ENCODE data around the gene ZNF396. TPM values are rescaled to one million over a fixed set of nuclear protein-coding genes. Genes with fewer than 3 reads are reported as not detected.

The ZNF396 gene
- total and polyA plus RNA-seq, 2 donors (not counting 1 experiment from before 2014, with no cell fraction given): 0.40 to 3.2 TPM

DNA sequence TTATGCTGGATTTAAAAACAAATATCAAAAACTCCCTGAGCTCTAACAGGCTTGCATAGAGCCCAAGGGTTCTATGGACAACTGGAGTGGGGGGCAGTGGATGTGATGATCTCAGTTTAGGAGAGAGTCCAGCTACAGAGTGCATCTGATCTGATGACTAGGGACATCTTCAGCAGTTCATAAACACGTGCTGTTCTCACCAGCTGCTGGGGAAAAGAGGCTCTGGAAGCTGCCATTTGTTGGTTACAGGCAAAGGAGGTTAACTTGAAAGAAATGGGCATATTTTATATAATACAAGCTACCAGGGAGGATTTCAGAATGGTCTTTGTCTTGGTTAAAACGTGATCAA is 36.0 kb upstream of the ZNF396 start:
- H3K36me3 ChIP-seq (replicated peaks in 1 of 2; ENCODE audit: control extremely low read depth in 1 of 2, control insufficient read depth in 1 of 2, extremely low read depth in 1 of 2, insufficient read depth in 2 of 2, low read length in 1 of 2): no peaks in the 10 kb centered on the region
- intact Hi-C loops (cut with micrococcal nuclease): no loop called here
- DNase-seq: no peak
- H3K9ac ChIP-seq (ENCODE audit: low read length): no peak overlapping the region
- peaks cover 56 to 64% of the 10 kb centered on the region in 2 donors for H3K4me1 ChIP-seq (ENCODE audit: control insufficient read depth in 2 of 2, insufficient read depth in 2 of 2, low read length in 2 of 2)
- Mint-ChIP-seq H3K4me3 (no peak overlapping the region), H3K4me1 (peaks cover 60% of the 10 kb centered on the region), H3K27me3 (no peaks in the 10 kb centered on the region), H3K27ac (no peak overlapping the region), H3K9me3 (ENCODE audit: insufficient read depth) (peaks cover 4% of the 10 kb centered on the region)
- H3K27ac ChIP-seq (ENCODE audit: low read length in 2 of 2): peak overlapping the region in 1 of 2 donors; percentile 10
- no CpG with 5 or more reads among the region's 2 CpGs for WGBS (ENCODE audit: insufficient coverage)
- H3K79me2 ChIP-seq (ENCODE audit: control insufficient read depth, insufficient read depth, low read length): no peaks in the 10 kb centered on the region
- ChIA-PET POLR2A (interaction anchor here (0.7 kb wide), 1 partner anchor 166 kb away, joined by 6 read pairs; no protein-coding TSS in a partner anchor), CTCF (interaction anchor here (0.7 to 1.0 kb wide), 2 partner anchors 25 to 1803 kb away, joined by 3 read pairs; no protein-coding TSS in a partner anchor)
- no peaks in the 10 kb centered on the region for H3K27me3 ChIP-seq (replicated peaks in 1 of 4; ENCODE audit: control extremely low read depth in 1 of 4, control insufficient read depth in 3 of 4, insufficient read depth in 4 of 4, low read length in 3 of 4)
- ATAC-seq (ENCODE audit: low read depth): no peak
- no peaks in the 10 kb centered on the region for H4K20me1 ChIP-seq (ENCODE audit: control insufficient read depth, insufficient read depth, low read length, poor library complexity, severe bottlenecking)
- no peak overlapping the region for H2AFZ ChIP-seq (ENCODE audit: insufficient read depth, low read depth, low read length, poor library complexity, severe bottlenecking)
- H3K4me2 ChIP-seq (replicated peaks; ENCODE audit: low read depth, low read length, poor library complexity, severe bottlenecking): peak overlapping the region; percentile 26
- TF ChIP-seq, protein P1, sequence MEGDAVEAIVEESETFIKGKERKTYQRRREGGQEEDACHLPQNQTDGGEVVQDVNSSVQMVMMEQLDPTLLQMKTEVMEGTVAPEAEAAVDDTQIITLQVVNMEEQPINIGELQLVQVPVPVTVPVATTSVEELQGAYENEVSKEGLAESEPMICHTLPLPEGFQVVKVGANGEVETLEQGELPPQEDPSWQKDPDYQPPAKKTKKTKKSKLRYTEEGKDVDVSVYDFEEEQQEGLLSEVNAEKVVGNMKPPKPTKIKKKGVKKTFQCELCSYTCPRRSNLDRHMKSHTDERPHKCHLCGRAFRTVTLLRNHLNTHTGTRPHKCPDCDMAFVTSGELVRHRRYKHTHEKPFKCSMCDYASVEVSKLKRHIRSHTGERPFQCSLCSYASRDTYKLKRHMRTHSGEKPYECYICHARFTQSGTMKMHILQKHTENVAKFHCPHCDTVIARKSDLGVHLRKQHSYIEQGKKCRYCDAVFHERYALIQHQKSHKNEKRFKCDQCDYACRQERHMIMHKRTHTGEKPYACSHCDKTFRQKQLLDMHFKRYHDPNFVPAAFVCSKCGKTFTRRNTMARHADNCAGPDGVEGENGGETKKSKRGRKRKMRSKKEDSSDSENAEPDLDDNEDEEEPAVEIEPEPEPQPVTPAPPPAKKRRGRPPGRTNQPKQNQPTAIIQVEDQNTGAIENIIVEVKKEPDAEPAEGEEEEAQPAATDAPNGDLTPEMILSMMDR (IDR thresholded peaks at IDR 0.05): no peak
- no peak for TF ChIP-seq EZH2 (IDR thresholded peaks at IDR 0.05; ENCODE audit: borderline replicate concordance, insufficient read depth, low read depth, low read length, poor library complexity, severe bottlenecking)
- H3K4me3 ChIP-seq (ENCODE audit: control extremely low read depth in 1 of 5, extremely low read depth in 1 of 5, insufficient read depth in 1 of 5, low read depth in 2 of 5, low read length in 4 of 5): no peak overlapping the region
- peaks cover 2 to 6% (median 5%) of the 10 kb centered on the region in 3 donors for H3K9me3 ChIP-seq (ENCODE audit: control extremely low read depth in 1 of 3, control insufficient read depth in 2 of 3, insufficient read depth in 1 of 3, low read length in 2 of 3)

DNA sequence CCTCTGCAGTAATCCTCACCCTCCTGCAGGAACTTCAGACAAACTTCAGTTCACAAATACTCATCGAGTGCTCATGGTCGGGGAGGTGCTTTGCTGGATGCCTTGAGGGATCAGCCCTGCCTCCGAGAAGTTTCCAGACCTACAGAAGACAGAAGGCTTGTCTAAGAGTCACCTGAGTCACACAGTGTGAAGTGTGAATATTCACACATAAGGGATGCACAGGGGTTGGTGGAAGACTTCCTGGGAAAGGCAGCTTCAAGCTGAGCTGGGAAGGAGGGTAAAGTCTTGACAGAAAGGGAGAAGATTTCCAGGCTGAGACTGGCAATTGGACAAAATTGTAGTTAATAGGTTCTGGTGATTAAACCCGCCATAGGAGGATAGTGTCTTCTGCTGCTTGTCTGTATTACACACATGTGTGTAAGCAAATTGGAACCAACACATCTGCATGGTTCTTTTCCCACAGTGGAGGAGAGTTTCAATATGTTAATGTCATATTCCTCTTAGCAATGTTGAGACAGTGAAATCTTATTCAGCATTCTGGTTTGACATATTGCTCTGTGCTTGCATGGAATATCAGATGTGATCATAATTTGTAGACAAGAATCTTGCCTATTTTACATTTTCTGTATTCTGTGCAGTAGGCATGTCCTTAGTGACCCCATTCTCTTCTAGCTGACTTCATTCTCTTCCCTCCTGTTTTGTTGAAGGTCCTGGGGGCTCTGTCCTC is 34.7 kb upstream of the ZNF396 start:
- WGBS (ENCODE audit: insufficient coverage): 100% methylated on average over 2 of the region's 4 CpGs
- Mint-ChIP-seq H3K4me3 (peak overlapping the region; percentile 14), H3K4me1 (peaks cover 62% of the 10 kb centered on the region), H3K27ac (peak overlapping the region; percentile 77), H3K9me3 (ENCODE audit: insufficient read depth) (no peaks in the 10 kb centered on the region), H3K27me3 (no peaks in the 10 kb centered on the region)
- no peak overlapping the region for H3K9ac ChIP-seq (ENCODE audit: low read length)
- no peak overlapping the region for H3K4me3 ChIP-seq (ENCODE audit: control extremely low read depth in 1 of 5, extremely low read depth in 1 of 5, insufficient read depth in 1 of 5, low read depth in 2 of 5, low read length in 4 of 5)
- TF ChIP-seq, protein P1 (IDR thresholded peaks at IDR 0.05): no peak
- no peak for TF ChIP-seq EZH2 (IDR thresholded peaks at IDR 0.05; ENCODE audit: borderline replicate concordance, insufficient read depth, low read depth, low read length, poor library complexity, severe bottlenecking)
- no peaks in the 10 kb centered on the region for H4K20me1 ChIP-seq (ENCODE audit: control insufficient read depth, insufficient read depth, low read length, poor library complexity, severe bottlenecking)
- peak overlapping the region in 1 of 2 donors; percentile 10 for H3K27ac ChIP-seq (ENCODE audit: low read length in 2 of 2)
- DNase-seq (no peak), ATAC-seq (ENCODE audit: low read depth) (no peak)
- no peaks in the 10 kb centered on the region for H3K27me3 ChIP-seq (replicated peaks in 1 of 4; ENCODE audit: control extremely low read depth in 1 of 4, control insufficient read depth in 3 of 4, insufficient read depth in 4 of 4, low read length in 3 of 4)
- peaks cover 0 to 5% (median 0%) of the 10 kb centered on the region in 3 donors for H3K9me3 ChIP-seq (ENCODE audit: control extremely low read depth in 1 of 3, control insufficient read depth in 2 of 3, insufficient read depth in 1 of 3, low read length in 2 of 3)
- peak overlapping the region; percentile 41 for H2AFZ ChIP-seq (ENCODE audit: insufficient read depth, low read depth, low read length, poor library complexity, severe bottlenecking)
- ChIA-PET POLR2A (no interaction called here), CTCF (no interaction called here)
- intact Hi-C loops (cut with micrococcal nuclease): no loop called here
- no peaks in the 10 kb centered on the region for H3K79me2 ChIP-seq (ENCODE audit: control insufficient read depth, insufficient read depth, low read length)
- H3K4me2 ChIP-seq (replicated peaks; ENCODE audit: low read depth, low read length, poor library complexity, severe bottlenecking): peak overlapping the region; percentile 26
- H3K4me1 ChIP-seq (ENCODE audit: control insufficient read depth in 2 of 2, insufficient read depth in 2 of 2, low read length in 2 of 2): peaks cover 56 to 66% of the 10 kb centered on the region in 2 donors
- no peaks in the 10 kb centered on the region for H3K36me3 ChIP-seq (replicated peaks in 1 of 2; ENCODE audit: control extremely low read depth in 1 of 2, control insufficient read depth in 1 of 2, extremely low read depth in 1 of 2, insufficient read depth in 2 of 2, low read length in 1 of 2)

Data from B cell (primary cell).